DOHH2 (cell line): Measurements from ENCODE around the gene TRA2B.

Experiments
- H3F3A ChIP-seq: fragments of 200-600 bp; sonication (generic), shearing (Covaris generic); 2 replicates; pipeline ENCODE4 v1.6.0; 2016; ENCODE audit warnings: antibody characterized with exemption, mild to moderate bottlenecking; ENCODE audit not compliant: control insufficient read depth, insufficient read depth
- H3K27ac ChIP-seq: fragments of 200-600 bp; sonication (generic); 2 replicates; pipeline ENCODE4 v1.5.1; 2014; ENCODE audit warnings: low read depth, mild to moderate bottlenecking, low read length, moderate library complexity
- H3K27me3 ChIP-seq: fragments of 200-600 bp; sonication (generic); 2 replicates; pipeline ENCODE4 v1.6.1; 2014; ENCODE audit warnings: mild to moderate bottlenecking, low read length, mixed read lengths; ENCODE audit not compliant: control insufficient read depth
- H3K36me3 ChIP-seq: fragments of 200-600 bp; sonication (generic); 2 replicates; pipeline ENCODE4 v1.6.1; 2014; ENCODE audit warnings: mild to moderate bottlenecking, low read length, moderate library complexity, mixed read lengths; ENCODE audit not compliant: control insufficient read depth
- H3K4me1 ChIP-seq: fragments of 200-600 bp; sonication (generic); 2 replicates; pipeline ENCODE4 v1.6.1; 2014; ENCODE audit warnings: mild to moderate bottlenecking, low read length, mixed read lengths; ENCODE audit not compliant: control insufficient read depth
- H3K4me2 ChIP-seq: fragments of 200-600 bp; sonication (generic); 2 replicates; pipeline ENCODE4 v1.6.0; 2014; ENCODE audit warnings: mild to moderate bottlenecking, low read length, moderate library complexity
- H3K4me3 ChIP-seq: fragments of 200-600 bp; sonication (generic); 2 replicates; pipeline ENCODE4 v1.5.1; 2014; ENCODE audit warnings: mild to moderate bottlenecking, low read length, mixed read lengths
- H3K79me2 ChIP-seq: fragments of 200-600 bp; sonication (generic); 2 replicates; pipeline ENCODE4 v1.6.1; 2014; ENCODE audit warnings: mild to moderate bottlenecking, low read length, mixed read lengths; ENCODE audit not compliant: control insufficient read depth
- H3K9me2 ChIP-seq: fragments of 200-600 bp; sonication (generic); replicated peaks from 2 replicates; pipeline ENCODE4 v1.6.1; 2014; ENCODE audit warnings: mild to moderate bottlenecking, low read length, mixed read lengths; ENCODE audit not compliant: control insufficient read depth
- H3K9me3 ChIP-seq: fragments of 200-600 bp; sonication (generic); 2 replicates; pipeline ENCODE4 v1.6.1; 2014; ENCODE audit warnings: antibody characterized with exemption, low read length, mixed read lengths; ENCODE audit not compliant: control insufficient read depth, insufficient read depth
- H4K20me1 ChIP-seq: fragments of 200-600 bp; sonication (generic); 2 replicates; pipeline ENCODE4 v1.6.0; 2014; ENCODE audit warnings: low read depth, mild to moderate bottlenecking, antibody characterized with exemption, low read length, moderate library complexity; ENCODE audit not compliant: control insufficient read depth, insufficient read depth
- EZH2phosphoT487 ChIP-seq: fragments of 200-600 bp; sonication (generic); IDR thresholded peaks from 2 replicates; pipeline ENCODE4 v1.6.1; 2017; ENCODE audit warnings: borderline replicate concordance, mild to moderate bottlenecking, antibody characterized with exemption, low read length, moderate library complexity, mixed read lengths
- TF ChIP-seq, protein P1 (sequence below): fragments of 200-600 bp; sonication (generic); IDR thresholded peaks from one replicate; pipeline ENCODE4 v1.5.1; 2014; ENCODE audit warnings: antibody characterized with exemption, mild to moderate bottlenecking, low read depth, low read length; ENCODE audit not compliant: poor library complexity, severe bottlenecking

The TRA2B gene

DNA sequence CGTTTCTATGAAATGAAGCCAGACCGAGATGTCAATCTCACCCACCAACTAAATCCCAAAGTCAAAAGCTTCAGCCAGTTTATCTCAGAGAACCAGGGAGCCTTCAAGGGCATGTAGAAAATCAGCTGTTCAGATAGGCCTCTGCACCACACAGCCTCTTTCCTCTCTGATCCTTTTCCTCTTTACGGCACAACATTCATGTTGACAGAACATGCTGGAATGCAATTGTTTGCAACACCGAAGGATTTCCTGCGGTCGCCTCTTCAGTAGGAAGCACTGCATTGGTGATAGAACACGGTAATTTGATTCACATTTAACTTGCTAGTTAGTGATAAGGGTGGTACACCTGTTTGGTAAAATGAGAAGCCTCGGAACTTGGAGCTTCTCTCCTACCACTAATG is 41.9 kb upstream of the TRA2B start:
- Histone ChIP-seq H4K20me1 (no peaks in the 10 kb centered on the region), H3K4me3 (no peak overlapping the region), H3K27me3 (peaks cover 15% of the 10 kb centered on the region), H3K9me2 (no peaks in the 10 kb centered on the region), H3K4me2 (no peak overlapping the region), H3K27ac (no peak overlapping the region), H3F3A (no peaks in the 10 kb centered on the region), H3K79me2 (no peaks in the 10 kb centered on the region), H3K4me1 (no peaks in the 10 kb centered on the region), H3K9me3 (no peaks in the 10 kb centered on the region), H3K36me3 (no peaks in the 10 kb centered on the region)
- TF ChIP-seq, protein P1, sequence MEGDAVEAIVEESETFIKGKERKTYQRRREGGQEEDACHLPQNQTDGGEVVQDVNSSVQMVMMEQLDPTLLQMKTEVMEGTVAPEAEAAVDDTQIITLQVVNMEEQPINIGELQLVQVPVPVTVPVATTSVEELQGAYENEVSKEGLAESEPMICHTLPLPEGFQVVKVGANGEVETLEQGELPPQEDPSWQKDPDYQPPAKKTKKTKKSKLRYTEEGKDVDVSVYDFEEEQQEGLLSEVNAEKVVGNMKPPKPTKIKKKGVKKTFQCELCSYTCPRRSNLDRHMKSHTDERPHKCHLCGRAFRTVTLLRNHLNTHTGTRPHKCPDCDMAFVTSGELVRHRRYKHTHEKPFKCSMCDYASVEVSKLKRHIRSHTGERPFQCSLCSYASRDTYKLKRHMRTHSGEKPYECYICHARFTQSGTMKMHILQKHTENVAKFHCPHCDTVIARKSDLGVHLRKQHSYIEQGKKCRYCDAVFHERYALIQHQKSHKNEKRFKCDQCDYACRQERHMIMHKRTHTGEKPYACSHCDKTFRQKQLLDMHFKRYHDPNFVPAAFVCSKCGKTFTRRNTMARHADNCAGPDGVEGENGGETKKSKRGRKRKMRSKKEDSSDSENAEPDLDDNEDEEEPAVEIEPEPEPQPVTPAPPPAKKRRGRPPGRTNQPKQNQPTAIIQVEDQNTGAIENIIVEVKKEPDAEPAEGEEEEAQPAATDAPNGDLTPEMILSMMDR = no peak
- TF ChIP-seq EZH2phosphoT487 = no peak

DNA sequence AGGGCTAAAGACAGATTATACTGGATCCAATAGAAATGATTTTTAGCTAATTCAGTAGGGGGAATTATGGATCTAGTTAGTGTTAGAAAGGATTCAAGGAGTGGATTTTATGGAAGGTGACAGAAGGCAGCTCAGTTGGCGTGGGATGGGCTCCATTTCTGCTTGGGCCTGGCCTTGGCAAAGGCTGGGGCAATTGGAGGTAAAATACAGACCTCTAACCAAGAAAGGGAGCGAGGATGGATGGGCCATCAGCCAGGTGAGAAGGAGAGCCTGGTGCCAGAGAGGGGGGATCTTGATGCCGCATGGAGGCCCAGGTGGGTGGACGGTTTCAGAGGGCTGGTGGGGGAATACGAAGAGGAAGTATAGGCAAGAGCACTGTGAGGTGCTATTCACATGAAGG is 40.7 kb upstream of the TRA2B start:
- Histone ChIP-seq H3F3A (no peaks in the 10 kb centered on the region), H3K27me3 (peaks cover 15% of the 10 kb centered on the region), H3K9me3 (no peaks in the 10 kb centered on the region), H3K27ac (no peak overlapping the region), H3K9me2 (no peaks in the 10 kb centered on the region), H3K36me3 (no peaks in the 10 kb centered on the region), H3K4me3 (no peak overlapping the region), H4K20me1 (no peaks in the 10 kb centered on the region), H3K79me2 (no peaks in the 10 kb centered on the region), H3K4me1 (no peaks in the 10 kb centered on the region), H3K4me2 (no peak overlapping the region)
- TF ChIP-seq EZH2phosphoT487 = no peak
- TF ChIP-seq, protein P1 = no peak

DNA sequence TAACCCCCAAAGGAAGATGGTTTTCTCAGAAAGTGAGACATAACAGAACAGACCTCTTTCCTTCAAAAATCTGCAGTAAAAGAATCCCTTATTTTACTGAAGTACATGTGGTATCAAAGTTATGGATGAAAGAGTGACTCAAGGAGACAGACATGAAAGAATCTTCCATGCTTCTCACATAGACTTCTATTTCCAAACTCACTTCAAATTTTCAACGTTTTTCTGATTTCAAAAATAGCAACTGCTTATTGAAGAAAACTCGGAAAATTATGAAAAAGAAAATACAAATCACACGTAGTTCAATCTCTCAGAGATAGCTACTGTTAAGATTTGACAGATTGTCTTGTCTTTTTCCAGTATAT is 39.8 kb upstream of the TRA2B start:
- Histone ChIP-seq H3K36me3 (no peaks in the 10 kb centered on the region), H3K27ac (no peak overlapping the region), H3K27me3 (peaks cover 15% of the 10 kb centered on the region), H3K4me3 (no peak overlapping the region), H3K9me3 (no peaks in the 10 kb centered on the region), H3K4me2 (no peak overlapping the region), H3K9me2 (no peaks in the 10 kb centered on the region), H4K20me1 (no peaks in the 10 kb centered on the region), H3K4me1 (no peaks in the 10 kb centered on the region), H3K79me2 (no peaks in the 10 kb centered on the region), H3F3A (no peaks in the 10 kb centered on the region)
- TF ChIP-seq, protein P1 = no peak
- TF ChIP-seq EZH2phosphoT487 = no peak
